Stimulated activated CD4-positive, alpha-beta T cell treated with anti-CD3 and anti-CD28 coated beads, Interleukin-2, amount 100 ng/mL, for 24 hours (primary cell): ENCODE measurements around the gene ABCG4.
"Not testable (repeated sequence)": the region's sequence is repeated elsewhere in the genome, so short reads cannot be mapped to it uniquely, and the experiment has no call there.

Experiments used
- DNase-seq, 2 donors: peaks; one replicate each; pipeline ENCODE4 v3.0.0-alpha.2; 2020

The ABCG4 gene

DNA sequence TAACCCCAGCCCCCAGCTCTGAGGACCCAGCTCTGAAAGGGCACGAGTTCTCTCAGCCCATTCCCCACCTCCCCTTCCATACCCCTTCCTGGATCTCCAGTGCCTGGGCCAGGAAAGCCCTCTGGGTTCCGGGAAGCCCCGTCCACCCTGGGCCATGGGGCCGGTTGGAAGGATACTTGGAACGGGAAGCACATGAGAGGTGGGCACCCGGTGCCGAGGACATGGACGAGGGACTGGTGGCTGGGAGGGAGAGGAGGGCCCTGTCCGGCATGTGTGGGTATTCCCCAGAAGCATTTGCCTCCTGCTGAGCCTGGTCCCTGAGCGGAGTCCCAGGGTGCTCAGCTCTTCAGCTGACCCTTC is 32.6 kb upstream of the ABCG4 start:
- no peak for DNase-seq

DNA sequence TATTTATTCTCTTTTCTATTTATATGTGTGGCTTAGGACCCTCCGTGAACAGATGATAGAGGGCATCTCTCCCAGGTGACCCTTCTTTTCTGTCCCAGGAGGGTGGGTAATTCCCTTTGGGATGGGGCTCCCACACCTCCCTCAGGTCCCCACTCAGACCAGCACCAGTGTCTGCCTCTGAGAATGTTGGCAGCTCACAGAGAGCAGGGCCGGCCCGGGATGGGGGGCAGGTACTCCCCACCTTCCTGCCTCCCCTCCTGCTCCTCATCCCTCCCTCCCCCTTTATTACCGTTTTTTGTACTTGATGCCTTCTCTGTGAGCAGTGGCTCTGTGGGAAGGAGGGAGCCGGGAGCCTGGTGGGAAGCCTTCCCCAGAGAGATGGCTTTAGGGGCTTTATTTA is 32.3 kb upstream of the ABCG4 start:
- no peak for DNase-seq

DNA sequence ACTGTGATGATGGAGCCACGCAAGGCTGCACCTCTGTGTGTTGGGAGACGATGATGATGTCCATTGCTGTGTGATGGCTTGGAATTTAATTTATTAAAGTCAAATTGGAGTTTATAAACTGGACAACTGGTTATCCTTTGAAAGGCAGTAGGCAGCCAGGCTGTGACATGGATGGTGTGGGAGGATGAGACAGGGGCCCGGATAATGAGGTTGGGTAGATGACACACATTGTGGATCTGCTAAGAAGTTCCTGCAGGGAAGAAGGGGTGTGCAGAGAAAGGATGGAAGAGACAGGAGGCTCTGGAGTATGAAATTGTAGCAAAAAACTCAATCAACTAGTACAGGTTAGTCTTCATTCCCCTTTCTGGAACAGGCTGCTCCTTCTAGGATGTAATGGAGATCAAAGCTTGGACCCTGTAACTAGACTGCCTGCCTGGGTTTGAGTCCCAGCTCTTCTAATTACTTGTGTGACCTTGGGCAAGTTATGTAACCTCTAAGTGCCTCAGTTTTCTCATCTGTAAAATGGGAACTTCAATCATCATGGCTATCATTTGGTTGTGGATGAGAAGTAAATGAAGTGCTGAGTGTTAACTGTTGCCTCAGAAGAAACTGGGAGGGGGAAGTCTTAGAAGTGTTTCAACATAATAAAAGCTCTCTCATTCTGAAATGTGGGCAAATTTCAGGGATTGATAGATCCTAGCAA is 31.7 kb upstream of the ABCG4 start:
- DNase-seq, result no peak

DNA sequence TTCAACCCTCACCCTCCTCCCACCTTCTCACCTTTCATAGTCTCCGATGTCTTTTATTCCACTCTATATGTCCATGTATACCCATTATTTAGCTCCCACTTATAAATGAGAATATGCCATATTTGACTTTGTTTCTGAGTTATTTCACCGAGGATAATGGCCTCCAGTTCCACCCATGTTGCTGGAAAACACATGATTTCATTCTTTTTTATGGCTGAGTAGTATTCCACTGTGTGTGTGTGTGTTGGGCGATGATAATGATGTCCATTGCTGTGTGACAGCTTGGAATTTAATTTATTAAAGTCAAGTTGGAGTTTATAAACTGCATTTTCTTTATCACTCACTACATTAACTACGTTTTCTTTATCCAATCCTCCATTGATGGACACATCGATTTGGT is 30.6 kb upstream of the ABCG4 start:
- no peak for DNase-seq

DNA sequence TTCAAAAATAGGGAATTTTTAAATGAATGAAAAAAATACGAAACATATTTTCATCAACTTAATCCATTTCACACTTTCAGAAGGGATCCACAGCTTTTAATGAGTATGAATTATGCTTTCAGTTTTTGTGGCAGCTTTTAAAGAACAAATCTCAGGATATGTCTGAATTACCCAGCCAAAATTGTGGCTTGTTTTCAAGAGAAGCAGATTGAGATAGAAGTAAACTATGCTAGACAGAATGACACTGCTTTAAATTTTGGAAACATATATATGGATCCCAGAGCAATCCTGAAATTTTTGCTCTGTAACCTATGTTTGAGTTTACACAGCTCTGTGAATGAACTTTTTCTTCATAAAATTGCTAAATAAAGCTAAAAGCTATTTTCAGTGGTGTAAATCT is 29.9 kb upstream of the ABCG4 start:
- DNase-seq, result no peak

DNA sequence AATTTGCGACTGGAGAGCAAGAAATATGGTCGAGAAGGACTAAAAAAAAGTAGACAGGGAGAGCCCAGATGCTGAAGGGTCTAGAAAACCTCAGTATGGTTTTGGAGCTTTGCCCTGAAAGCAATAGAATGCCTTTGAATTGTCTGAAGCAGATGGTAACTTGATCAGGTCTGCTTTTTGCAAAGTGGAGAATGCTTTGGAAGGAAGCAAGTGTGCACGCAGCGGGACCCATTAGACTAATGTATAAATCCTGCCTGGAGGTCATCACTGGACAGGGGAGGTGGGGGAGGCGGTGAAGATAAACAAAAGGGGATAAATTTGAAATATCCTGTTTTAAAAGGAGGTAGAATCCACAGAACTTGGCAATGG is 28.2 kb upstream of the ABCG4 start:
- DNase-seq, result no peak

DNA sequence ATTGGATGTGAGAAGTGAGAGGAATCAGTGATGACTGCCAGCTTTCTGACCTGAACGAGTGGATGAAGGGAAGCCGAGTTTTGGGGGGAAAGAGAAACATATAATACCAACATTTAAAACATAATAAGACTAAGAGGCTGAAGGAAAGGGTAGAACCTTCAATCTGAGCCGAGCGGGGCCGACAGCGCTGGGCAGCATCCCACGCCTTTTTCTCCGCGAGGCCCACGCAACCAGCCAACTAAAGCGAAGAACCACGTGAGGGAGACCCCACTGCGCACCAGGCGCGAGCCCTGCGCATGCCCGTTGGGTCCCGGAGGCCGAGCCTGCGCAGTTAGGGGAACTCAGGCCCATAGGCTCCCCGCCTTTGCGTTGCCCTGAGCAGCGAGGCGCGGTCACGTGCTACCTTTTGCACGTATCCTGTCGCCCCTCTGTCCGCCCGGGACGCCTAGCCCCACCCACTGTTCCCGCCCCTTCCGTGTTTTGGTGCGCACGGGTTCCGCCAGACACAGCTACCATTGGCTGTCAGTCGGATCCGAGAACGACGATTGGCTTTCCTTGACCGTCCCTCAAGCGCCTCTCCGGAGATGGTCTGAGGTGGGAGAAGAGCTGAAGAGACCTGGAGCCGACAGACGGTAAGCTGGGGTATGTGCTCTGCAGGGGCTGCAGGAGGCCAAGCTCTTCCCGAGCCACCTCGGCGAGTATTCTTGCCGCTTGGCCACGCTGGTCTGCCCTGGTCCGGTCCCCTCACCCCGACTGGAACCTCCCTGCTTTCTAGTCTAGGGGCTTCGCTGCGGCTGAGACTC is 27.6 kb upstream of the ABCG4 start, which contains the start of gene HINFP:
Gene HINFP, plus strand, starts transcription at position 573 of the 803 bp plus-strand sequence. CDS start 5,365 bp downstream, outside the sequence.
- peak; percentile 100 for DNase-seq

DNA sequence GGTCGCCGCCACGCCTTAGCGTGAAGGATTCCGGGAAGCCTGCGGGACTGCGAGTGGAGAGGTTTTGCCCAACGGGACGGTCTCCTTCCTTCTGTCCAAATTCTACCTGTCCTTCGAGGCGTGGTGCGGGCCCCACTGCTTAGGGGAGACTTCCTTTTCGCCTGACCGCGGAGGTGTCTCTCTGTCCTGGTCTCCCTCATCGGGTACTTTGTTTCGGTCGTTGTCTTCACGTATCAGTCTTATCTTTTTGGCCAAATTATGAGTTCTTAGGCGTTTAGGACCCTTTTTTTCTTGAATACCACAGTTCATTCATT is 27.1 kb upstream of the ABCG4 start:
- no peak for DNase-seq

DNA sequence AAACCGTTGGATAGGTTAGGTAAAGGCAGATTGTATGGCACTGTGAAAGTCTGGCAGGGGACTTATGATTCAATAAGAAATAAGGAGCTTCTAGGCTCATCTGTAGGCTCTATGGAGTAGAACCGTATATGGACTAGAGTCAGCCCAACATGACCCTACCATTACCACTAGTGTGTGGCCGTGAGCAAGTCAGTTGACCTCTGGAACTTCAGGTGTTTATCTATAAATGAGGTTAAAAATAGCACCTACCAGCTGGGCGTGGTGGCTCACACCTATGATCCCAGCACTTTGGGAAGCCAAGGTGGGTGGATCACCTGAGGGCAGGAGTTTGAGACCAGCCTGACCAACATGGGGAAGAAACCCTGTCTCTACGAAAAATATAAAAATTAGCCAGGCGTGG is 23.0 kb upstream of the ABCG4 start:
- no peak for DNase-seq

DNA sequence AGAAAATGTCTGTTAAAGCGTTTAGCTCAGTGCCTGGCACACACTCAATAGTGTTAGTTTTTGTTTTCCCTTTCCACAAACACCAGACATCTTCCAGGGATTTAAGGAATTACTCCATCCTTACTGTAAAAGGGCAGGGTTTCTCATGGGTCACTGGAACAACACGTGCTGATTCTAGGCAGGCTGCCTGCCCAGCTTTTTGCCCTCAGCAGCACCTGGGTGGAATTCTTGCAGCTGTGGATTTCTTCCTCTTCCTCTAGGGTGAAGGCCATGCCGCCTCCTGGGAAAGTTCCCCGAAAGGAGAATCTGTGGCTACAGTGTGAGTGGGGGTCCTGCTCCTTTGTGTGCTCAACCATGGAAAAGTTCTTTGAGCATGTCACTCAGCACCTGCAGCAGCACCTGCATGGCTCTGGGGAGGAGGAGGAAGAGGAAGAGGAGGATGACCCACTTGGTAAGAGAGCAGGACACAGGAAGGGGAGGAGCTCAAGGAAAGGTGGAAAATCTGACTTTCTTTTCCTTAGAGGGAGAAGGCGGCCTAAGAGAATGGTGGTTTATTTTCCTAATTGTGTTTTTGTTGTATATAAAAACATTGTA is 22.1 kb upstream of the ABCG4 start:
- no peak for DNase-seq

DNA sequence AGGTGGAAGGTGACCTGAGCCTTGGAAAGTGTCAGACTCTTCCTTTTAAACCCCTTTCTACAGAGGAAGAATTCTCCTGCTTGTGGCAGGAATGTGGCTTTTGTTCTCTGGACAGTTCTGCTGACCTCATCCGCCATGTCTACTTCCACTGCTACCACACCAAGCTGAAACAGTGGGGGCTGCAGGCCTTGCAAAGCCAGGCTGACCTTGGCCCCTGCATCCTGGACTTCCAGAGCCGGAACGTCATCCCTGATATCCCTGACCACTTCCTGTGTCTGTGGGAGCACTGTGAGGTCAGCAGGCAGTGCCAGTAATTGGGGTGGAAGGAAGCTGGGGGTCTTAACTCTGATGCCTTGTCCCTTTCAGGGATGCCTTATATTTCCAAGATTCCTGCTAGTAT is 18.2 kb upstream of the ABCG4 start:
- DNase-seq, result no peak

DNA sequence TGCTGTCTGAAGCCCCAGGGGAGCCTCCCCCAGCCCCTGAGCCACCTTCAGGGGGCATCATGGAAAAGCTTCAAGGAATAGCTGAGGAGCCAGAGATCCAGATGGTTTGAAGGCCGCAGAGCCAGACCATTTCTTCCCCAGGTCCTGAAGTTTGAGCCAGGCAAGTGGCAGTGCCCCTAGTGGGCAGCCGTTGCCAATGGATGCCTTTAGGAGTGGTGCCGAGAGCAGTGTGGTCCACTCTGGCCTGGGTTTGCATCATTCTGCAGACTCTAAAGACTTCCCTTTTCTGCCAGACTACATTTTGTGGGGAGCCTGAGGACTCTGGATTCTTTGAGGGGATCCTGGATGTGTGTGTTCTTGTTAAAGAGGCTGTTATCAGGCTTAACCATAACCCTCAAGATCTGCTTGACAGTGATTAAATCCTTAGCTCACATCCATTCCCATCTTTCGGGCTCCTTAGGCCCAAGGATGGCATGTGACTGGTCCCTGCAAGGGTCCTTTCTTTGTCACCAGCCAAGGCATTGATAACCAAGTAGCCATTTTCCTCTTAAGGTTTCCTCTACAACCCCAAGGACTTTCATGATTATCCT is 14.4 kb upstream of the ABCG4 start:
- no peak for DNase-seq

DNA sequence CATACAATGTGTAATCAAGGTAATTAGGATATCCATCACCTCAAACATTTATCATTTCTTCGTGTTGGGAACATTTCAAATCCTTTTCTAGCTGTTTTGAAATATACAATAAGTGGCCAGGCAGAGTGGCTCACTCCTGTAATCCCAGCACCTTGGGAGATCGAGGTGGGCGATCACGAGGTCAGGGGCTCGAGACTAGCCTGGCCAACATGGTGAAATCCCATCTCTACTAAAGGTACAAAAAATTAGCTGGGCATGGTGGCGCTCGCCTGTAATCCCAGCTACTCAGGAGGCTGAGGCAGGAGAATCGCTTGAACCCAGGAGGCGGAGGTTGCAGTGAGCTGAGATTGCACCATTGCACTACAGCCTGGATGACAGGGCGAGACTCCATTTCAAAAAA is 9.6 kb upstream of the ABCG4 start:
- not testable (repeated sequence) for DNase-seq

DNA sequence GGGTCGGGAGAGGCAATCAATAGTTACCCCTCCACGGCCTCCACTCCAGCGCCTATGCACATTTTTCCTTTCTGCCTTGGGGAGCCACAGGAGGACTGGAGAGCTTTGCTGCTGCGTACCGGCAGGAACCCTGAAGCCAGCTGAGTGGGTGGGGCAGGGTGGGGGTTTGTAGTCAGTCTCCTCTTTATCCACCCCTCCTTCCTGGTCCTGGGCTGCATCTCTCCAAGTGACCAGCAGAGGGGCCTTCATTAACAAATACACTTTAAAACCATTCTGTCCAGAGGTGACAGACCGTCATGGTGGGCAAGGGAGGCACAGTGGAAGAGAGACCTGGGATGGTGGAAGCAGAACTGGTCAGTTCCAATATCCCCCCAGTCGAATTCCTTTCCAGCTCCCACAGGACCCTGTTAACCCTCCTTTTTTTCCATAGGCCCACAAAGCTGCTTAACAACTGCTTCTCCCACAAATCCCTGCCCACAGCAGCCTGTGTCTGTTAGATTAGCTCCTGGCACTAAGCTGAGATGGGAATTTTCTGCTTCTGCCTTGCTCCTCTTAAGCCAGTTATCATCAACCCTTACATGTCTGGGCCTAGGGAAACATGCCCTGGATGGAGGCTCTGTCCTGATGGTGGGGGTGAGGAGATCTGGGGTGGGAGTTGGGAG is 3.9 kb upstream of the ABCG4 start:
- peak in 1 of 2 donors; percentile 28 for DNase-seq

DNA sequence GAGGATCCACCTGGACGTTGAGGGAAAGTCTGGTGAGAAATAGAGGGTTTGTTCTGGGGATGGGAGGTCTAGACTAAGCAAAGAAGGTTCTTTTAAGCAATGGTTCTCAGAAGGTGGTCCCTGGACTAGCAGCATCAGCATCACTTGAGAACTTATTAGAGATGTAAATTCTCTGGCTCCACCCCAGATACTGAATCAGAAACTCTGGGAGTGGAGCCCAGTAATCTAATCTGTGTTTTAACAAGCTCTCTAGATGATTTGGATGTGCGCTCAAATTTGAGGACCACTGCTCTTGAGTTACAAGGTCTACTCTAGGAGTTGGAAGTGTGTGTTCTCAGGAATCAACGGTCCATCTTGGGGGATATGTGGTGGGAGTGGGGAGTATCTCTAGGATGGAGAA is 3.3 kb upstream of the ABCG4 start:
- no peak for DNase-seq

DNA sequence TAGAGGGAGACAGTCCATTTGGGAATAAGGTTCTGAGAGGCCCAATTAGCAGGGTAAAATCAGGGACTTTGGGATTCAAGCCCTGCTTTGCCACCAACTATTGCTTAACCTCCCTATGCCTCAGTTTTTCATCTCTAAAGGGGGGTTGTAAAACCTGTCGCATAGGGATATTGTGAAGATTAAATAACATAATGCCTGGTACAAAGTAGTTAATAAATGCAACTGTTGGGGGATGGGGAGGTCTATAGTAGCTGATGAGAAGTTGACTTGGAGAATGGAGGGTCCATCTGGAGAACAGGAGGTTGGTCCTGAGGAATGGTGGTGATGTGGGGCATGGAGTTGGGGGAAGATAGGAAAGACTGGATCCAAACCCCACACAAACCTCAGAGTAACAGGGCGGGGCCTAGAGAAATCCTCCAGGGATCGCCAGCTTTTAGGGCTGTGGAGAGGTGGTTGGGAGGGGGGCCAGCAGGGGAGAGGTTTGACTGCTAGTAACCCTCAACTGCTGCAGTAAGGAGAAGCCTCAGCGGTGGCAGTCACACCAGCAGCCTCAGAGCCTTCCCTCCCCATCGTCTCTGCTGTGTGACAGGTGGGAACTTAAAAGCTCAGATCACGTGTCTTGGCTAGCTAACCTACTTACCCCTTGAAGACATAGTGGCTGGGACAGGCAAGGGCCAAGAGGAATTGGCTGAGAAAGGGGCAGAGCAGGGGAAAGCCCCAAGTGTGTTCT is 1.1 kb upstream of the ABCG4 start:
- DNase-seq, result no peak

DNA sequence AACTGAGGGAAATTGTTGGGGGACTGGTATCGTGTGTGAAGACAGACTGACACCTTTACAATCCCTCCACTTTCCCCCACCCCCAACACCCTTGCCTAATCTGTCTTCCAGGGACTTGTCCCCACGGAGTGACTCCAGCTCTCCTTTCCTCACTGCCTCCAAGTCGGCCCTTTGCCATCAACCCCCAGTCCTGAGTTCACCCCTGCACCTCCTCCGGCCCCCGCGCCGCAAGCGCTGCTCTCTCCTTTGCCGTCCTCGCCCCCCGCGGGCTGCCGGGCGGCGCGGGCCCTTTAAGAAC is 183 bp upstream of the ABCG4 start:
- DNase-seq, result no peak

DNA sequence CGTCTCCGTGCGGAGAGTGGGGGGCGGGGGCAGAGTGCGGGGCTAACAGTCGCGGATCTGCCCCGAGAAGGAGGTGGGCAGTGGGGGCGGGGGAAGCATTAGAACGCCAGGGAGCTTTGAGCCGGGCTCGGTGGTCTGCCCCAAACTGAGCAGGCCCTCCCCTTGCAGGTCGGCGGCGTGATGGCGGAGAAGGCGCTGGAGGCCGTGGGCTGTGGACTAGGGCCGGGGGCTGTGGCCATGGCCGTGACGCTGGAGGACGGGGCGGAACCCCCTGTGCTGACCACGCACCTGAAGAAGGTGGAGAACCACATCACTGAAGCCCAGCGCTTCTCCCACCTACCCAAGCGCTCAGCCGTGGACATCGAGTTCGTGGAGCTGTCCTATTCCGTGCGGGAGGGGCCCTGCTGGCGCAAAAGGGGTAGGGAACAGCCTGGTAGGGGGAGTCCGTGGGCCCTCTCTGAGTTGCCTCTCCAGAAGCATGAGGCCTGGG is 979 bp downstream of the ABCG4 start:
- no peak for DNase-seq

DNA sequence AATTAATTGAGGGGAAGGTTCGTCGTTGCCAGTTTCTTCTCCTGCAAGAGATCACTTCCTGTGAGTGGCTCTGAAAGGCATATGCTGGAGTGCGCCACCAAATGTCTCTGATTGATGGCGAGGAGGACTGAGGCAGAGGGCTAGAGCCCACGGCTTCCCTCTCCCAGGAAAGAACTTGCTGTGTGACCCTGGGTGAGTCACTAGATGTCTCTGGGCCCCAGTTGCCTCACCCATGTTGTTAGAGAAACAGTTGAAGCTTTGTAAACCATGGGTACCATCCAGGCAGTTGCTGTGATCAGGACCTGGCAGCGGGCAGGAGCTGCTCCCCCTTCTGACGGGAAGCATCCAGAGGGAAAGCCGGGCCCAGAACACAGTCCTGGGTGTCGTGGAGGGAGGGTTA is 3.2 kb downstream of the ABCG4 start:
- no peak for DNase-seq

DNA sequence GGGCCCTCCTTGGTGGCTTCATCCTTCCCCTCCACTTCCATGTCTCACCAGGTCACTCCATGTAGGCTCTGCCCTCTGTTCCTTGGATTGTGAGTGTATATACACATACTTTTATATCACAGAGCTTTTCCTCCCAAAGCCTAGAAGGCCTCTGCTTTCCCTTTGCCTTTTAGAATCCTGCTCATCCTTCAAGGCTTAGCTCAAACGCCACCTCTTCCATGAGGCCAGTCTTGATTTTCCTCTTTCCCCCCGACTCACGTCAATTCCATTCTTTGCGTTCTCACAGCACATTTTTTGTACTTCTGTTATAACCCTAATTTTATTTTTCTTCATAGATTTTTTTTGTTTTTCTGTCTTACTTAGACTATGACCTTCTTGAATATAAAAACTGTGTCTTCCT is 3.8 kb downstream of the ABCG4 start:
- no peak for DNase-seq

DNA sequence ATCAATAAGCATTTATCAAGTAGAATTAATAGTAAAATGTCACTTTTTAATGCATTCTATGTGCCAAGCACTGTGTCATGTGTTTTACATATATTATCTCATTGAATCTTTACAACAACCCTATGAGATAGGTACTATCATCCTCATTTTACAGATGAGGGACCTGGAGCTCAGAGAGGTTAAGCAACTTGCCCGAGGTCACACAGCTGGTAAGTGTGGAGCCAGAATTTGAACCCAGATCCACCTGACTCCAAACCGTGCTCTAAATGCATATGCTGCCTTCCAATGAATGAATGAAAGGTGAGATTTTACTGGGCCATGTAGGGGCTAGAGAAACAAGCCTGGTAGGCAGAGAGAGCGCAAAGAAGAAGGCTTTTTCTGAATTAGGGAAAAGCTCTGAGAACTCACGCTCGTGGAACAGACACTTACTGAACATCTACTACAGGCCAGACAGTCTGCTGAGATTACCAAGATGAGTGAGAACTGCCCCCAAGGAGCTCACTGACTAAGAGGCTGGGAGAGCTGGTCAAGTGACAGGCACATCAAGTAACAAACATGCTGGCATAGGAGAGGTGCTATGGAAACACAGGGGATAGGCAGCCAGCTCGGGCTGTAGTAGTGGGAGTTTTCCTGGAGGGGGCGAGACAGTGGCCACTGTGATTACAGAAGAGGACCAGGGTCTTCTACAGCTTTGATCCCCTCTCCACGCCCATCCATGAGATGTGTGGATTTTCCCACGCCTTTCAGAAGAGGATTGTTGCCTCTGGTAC is 4.4 kb downstream of the ABCG4 start:
- no peak for DNase-seq

DNA sequence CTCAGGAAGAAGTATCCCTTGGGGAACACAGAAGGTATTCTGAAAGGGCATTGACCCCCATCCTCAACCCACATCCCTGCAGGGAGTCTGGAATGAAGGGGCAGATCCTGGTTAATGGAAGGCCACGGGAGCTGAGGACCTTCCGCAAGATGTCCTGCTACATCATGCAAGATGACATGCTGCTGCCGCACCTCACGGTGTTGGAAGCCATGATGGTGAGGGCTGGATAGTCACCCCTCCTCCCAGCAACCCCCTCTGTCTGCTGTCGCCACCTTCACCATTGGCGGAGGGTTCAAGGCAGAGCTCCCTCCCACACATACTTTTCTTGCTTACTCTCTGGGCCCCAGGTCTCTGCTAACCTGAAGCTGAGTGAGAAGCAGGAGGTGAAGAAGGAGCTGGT is 5.3 kb downstream of the ABCG4 start:
- no peak for DNase-seq
